Measurements from ENCODE around the gene ARHGAP45. TPM values are rescaled to one million over a fixed set of nuclear protein-coding genes. Genes with fewer than 3 reads are reported as not detected.

ARHGAP45 gene, protein sequence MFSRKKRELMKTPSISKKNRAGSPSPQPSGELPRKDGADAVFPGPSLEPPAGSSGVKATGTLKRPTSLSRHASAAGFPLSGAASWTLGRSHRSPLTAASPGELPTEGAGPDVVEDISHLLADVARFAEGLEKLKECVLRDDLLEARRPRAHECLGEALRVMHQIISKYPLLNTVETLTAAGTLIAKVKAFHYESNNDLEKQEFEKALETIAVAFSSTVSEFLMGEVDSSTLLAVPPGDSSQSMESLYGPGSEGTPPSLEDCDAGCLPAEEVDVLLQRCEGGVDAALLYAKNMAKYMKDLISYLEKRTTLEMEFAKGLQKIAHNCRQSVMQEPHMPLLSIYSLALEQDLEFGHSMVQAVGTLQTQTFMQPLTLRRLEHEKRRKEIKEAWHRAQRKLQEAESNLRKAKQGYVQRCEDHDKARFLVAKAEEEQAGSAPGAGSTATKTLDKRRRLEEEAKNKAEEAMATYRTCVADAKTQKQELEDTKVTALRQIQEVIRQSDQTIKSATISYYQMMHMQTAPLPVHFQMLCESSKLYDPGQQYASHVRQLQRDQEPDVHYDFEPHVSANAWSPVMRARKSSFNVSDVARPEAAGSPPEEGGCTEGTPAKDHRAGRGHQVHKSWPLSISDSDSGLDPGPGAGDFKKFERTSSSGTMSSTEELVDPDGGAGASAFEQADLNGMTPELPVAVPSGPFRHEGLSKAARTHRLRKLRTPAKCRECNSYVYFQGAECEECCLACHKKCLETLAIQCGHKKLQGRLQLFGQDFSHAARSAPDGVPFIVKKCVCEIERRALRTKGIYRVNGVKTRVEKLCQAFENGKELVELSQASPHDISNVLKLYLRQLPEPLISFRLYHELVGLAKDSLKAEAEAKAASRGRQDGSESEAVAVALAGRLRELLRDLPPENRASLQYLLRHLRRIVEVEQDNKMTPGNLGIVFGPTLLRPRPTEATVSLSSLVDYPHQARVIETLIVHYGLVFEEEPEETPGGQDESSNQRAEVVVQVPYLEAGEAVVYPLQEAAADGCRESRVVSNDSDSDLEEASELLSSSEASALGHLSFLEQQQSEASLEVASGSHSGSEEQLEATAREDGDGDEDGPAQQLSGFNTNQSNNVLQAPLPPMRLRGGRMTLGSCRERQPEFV
- not detected in 2 replicates for polyA plus RNA-seq

DNA sequence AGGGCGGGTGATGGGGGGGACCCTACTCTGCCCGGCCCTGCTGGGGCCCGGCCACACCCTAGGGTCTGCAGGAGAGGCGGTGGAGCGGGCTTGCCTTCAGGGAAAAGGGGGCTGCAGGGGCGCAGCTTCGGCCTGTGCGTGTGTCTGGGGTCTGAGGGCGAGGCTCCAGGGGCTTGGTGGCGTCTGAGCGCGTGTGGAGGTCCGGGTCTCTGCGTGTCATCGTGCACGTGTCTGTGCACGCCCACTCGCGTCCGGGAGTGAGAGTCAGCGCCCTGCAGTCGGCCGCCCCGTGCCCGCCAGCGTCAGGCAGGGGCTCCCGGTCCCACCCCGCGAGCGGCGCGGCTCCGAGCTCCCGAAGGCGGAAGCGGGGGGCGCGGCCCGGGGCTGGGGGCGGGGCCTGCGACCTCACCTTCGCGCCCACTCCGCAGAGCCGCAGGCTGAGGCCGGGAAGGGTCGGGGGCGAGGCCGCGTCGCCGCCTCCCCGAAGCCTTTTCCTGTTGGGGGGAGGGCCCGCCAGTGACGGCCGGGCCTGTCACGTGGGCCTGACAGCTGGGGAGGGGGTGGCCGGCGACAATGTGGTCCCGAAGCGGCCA is at the start of gene ARHGAP45:
Gene ARHGAP45 (plus strand): TSS at position 420 of the 593 bp plus-strand sequence. CDS start 239 bp downstream, outside the sequence.

DNA sequence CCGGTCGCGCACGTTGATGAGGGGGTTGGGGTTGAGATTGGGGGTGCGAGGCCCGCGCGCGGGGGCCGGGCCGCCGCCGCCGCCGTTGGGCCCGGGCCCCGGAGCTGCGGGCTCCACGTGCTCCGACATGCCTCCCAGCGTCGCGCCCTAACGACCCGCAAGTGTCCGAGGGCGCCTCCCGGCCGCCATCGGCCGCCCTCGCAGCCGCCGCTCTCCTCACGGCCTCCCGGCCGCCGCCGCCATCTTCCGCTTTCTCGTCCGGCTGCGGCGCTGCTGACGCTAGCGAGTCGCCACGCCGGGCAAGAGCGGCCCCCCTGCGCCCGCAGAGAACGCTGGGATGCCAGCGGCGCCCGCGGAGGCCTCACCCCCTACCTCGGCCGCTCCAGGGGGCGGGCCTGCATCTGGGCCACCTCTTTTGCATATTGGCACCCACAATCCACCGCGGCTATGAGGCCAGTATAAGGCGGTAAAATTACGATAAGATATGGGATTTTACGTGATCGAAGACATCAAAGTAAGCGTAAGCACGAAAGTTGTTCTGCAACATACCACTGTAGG is 46.0 kb upstream of the ARHGAP45 start, which contains the start of gene TMEM259:
Gene TMEM259 (minus strand): TSS at position 256 of the 558 bp plus-strand sequence. CDS start 127 bp downstream, at position 129.

DNA sequence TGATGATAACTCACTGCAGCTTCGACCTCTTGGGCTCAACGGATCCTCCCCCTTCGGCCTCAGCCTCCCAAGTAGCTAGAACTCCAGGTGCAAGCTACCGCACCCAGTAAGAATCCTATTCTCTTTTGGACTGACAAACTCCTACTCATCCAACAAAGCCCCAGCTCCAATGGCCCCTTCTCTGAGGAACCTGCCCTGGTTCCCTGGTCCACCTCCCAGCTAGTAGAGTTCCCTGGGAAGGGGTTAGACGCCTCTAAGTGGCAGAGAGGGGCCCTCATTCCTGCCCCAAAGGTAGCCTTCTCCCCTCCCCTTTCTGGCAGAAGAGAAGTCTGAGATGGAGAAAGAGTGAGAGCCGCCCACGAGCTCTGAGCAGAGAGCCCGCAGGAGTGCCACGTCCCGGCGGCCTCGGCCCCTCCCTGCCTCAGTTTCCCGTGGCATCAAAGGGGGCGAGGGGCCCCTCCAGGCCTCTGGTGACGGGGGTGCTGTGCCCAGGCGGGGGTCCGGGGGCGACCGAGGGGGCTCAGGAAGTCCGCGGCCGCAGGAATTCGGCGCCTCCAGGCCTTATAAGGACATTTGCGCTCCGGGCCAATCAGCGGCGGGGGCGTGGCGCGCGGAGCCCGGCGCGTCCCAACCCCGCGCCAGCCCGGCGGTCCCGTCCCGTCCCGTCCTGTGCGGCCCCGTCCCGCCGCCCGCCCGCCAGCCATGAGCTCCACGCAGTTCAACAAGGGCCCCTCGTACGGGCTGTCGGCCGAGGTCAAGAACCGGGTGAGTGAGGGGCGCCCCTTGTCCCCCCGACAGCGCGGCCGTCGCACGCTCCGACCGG is 40.8 kb upstream of the ARHGAP45 start, which contains the start of gene CNN2:
Gene CNN2 (plus strand): TSS at position 649 of the 823 bp plus-strand sequence. CDS start 54 bp downstream, at position 703.

DNA sequence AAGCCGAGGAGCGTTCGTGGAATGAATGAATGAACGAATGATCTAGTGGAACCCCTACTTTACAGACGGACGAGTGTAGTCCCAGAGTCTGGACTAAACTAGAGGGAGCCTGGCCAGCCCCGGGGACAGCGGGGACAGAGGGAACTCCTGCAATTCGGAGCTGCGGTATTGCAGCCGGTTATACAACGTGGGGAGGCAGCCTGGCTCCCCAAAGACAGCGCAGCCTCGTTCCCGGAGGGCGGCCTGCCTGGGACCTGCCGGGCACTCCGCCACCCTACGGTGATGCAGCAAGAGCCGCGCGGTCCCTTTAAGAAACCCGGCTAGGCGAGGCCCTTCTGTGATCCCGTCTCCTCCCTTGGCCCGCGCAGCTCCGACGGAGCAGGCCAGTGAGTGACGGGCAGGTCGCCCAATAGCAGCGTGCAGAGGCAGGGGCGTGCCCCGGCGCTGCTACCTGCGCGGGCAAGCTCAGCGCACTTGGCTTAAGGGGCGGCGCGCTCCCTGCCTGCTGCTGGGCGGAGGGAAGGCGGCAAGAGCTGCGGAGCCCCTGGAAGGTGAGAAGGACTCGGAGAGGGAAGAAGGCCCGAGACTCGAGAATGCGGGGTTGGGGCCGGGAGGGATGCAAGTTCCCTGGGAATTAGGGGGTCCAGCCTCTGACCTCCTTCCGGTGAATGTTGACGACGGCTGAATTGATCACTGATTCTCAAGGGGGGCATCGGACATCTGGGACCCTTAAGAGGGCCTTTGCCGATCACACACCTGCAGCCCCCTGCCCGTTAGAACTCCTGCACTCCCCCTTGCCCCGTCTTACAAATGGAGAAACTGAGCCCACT is 27.1 kb upstream of the ARHGAP45 start, which contains the start of gene ABCA7:
Gene ABCA7 (plus strand): TSS at position 462 of the 830 bp plus-strand sequence. CDS start 1,255 bp downstream, outside the sequence.

GRCh38 chr19:1094978-1095701 is 28.2 kb downstream of the ARHGAP45 start, which contains the start of gene POLR2E:
TSS of gene POLR2E (minus strand) at chr19:1095375. CDS start at chr19:1095315, 60 bp downstream.

GRCh38 chr19:1103708-1104310 is 36.8 kb downstream of the ARHGAP45 start, which contains the start of gene GPX4:
TSS of gene GPX4 (plus strand) at chr19:1103994. CDS start at chr19:1104044, 50 bp downstream.

Other genes with a start within 250 kb of the ARHGAP45 start
- gene PLPPR3, start 245.2 kb upstream of the ARHGAP45 start, polyA plus RNA-seq: 1.2 TPM in 1 of 2 replicates, not detected in the other
- gene AZU1, start 239.3 kb upstream of the ARHGAP45 start, polyA plus RNA-seq: not detected in 2 replicates
- gene PRTN3, start 226.2 kb upstream of the ARHGAP45 start, polyA plus RNA-seq: not detected in 2 replicates
- not detected in 2 replicates for gene ELANE, start 214.9 kb upstream of the ARHGAP45 start, polyA plus RNA-seq
- 0.34 and 0.60 TPM in 2 replicates for gene CFD, start 207.5 kb upstream of the ARHGAP45 start, polyA plus RNA-seq
- 3.6 and 15.3 TPM in 2 replicates for gene MED16, start 174.0 kb upstream of the ARHGAP45 start, polyA plus RNA-seq
- not detected in 2 replicates for gene RNU6-9, start 173.7 kb upstream of the ARHGAP45 start, polyA plus RNA-seq
- gene R3HDM4, start 153.9 kb upstream of the ARHGAP45 start, polyA plus RNA-seq: 0.92 and 2.0 TPM in 2 replicates
- not detected in 2 replicates for gene KISS1R, start 149.8 kb upstream of the ARHGAP45 start, polyA plus RNA-seq
- 0.07 and 0.27 TPM in 2 replicates for gene ARID3A, start 141.1 kb upstream of the ARHGAP45 start, polyA plus RNA-seq
- gene WDR18, start 82.8 kb upstream of the ARHGAP45 start, polyA plus RNA-seq: 6.9 and 7.9 TPM in 2 replicates
- not detected in 2 replicates for gene GRIN3B, start 66.7 kb upstream of the ARHGAP45 start, polyA plus RNA-seq
- gene TMEM259, start 46.0 kb upstream of the ARHGAP45 start, polyA plus RNA-seq: 2.3 and 6.2 TPM in 2 replicates
- not detected in 2 replicates for gene RNU6-2, start 45.6 kb upstream of the ARHGAP45 start, polyA plus RNA-seq
- gene CNN2, start 40.6 kb upstream of the ARHGAP45 start, polyA plus RNA-seq: 0.78 TPM in 1 of 2 replicates, not detected in the other
- gene ABCA7, start 27.1 kb upstream of the ARHGAP45 start, polyA plus RNA-seq: 2.1 TPM in 1 of 2 replicates, not detected in the other
- 10.2 and 26.5 TPM in 2 replicates for gene POLR2E, start 28.2 kb downstream of the ARHGAP45 start, polyA plus RNA-seq
- gene GPX4, start 36.8 kb downstream of the ARHGAP45 start, polyA plus RNA-seq: 152 and 277 TPM in 2 replicates
- 0.07 TPM in 1 of 2 replicates, not detected in the other for gene SBNO2, start 107.1 kb downstream of the ARHGAP45 start, polyA plus RNA-seq
- gene STK11, start 138.6 kb downstream of the ARHGAP45 start, polyA plus RNA-seq: 0.17 and 0.27 TPM in 2 replicates
- gene CBARP, start 170.8 kb downstream of the ARHGAP45 start, polyA plus RNA-seq: 0.25 and 0.26 TPM in 2 replicates
- gene ATP5F1D, start 174.6 kb downstream of the ARHGAP45 start, polyA plus RNA-seq: 71.5 and 78.2 TPM in 2 replicates
- 0.46 and 1.2 TPM in 2 replicates for gene MIDN, start 181.4 kb downstream of the ARHGAP45 start, polyA plus RNA-seq
- gene CIRBP, start 202.2 kb downstream of the ARHGAP45 start, polyA plus RNA-seq: 80.6 and 81.4 TPM in 2 replicates
- 7.3 and 10.2 TPM in 2 replicates for gene FAM174C, start 208.4 kb downstream of the ARHGAP45 start, polyA plus RNA-seq
- gene EFNA2, start 218.7 kb downstream of the ARHGAP45 start, polyA plus RNA-seq: not detected in 2 replicates